ENCODE measurements around the gene KIAA0232.

- no peak for TF ChIP-seq CTCF (IDR thresholded peaks at IDR 0.05)
- TF ChIP-seq POLR2A (IDR thresholded peaks at IDR 0.05), result no peak
These were observed 145.6 kb downstream of the KIAA0232 start for GRCh38 chr4:6928081-6928480.
